Kasumi-1 (cell line): Measurements from ENCODE around the gene C9orf50.

Experiments used
- DNase-seq, 2 experiments: peaks; one replicate each; lab custom pipeline; 2025; lab: John Stamatoyannopoulos, UW

The C9orf50 gene

DNA sequence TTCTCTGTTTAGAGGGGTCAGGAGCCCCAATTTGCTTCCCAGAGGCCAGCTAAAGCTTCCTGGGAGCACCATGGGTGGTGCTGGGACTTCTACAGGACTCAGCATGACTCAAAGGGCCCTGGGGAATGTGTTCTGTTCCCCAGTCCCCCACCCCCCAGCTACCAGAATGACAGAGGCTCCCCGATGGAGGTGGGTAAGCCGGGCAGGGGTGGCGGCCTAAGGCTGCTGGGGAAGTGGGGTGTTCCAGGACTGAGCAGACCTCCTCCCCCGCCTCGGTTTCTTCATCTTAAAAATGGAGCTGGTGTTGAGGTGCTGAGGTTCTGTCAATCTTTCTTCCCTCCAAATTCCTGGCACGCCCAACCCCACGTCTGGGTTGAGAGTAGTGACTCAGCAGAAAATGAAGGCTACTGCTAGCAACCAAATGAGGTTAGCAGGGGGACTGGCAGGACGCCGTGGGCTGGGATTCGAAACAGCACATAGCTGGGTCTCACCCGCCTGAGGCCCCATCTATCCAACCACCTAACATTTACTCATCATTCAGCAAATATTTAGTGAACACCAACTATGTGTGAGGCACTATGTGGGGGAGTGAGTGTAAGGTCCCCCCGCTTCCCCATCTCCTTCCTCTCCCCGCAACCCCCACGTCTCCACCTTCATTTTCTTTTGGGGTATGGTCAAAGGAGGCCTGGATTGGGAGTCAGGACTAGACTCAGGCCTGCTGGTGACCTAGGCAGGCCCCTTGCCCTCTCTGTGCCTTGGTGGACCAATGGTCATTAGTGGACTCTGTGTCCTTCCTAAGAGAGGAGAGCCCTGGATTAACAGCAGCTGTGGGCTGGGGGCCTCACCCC lies 50.2 kb downstream of the C9orf50 start:
- DNase-seq, result no peak

DNA sequence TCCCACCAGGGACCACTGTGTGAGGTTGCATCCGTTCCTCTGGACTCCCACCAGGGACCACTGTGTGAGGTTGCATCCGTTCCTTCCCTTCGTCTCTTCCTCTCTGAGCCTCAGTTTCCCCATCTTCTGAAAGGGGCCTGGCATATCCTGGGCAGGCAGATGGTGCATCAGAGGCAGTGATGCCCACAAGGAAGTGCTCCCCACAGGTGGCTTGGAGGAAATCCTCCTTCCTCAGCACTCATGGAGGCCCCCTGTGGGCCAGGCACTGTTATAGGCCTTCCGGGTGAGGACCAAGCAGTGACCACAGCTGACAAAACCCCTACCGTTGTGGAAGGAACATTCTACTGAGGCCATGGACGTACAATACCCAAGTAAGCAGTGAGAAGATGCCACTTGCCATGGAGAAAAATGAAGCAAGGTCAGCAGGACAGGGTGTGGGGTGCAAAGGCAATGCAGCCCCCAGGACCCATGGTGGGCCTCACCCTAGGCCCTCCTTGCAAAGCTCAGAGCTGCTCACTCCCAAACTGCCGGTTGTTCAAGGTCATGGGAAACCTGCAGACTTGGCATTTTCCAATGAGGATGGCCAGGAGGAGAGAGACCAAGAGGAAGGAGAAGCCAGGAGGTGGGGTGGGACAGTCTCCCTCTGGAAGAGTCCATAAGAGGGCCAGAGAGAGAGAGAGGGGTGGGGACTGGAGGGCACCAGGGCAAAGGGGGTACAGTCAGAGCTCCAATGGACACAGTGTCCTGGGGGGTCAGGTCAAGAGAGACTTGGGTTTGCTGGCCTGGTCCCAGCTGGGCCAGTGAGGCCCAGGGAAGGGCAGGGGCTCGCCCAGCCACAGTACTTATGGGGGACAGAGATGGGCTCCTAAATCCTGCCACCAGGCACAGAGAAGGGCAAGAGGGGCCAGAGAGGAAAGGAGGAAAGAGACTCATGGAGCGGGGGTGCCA lies 51.1 kb downstream of the C9orf50 start:
- no peak for DNase-seq

GRCh38 chr9:129568560-129569501 lies 52.1 kb downstream of the C9orf50 start:
- no peak for DNase-seq

DNA sequence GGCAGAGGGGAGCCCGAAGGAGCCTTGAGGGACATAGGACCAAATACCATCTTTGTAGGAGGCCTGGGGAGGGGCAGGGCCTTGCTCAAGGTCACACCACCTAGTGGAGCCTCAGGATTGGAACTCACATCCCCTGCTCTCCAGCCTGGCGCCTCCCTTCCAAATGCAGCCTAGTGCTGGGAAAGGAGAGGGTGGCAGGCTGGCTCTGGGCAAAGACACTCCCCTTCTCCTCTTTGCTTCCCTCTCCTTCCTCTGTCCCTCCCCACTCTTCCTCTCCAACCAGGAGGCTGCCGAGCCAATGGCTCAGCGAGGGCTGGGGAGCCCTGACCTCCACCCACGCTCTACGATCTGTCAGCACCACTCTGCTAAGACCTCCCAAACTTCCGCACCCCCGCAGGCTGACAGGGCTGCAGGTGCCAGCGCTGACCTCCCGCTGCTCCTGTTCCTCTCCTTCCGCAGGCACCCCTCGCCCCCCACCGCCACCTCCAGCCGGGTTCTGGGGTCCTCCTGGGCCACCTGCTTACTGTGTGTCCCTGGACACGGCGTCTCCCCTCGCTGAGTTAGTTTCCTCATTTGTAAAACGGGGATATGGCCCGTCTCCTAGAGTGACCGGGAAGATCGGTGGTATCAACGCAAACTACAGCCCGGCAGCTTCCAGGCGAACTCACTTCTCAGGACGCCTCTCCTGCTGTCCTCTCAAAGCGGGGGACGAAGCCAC lies 52.9 kb downstream of the C9orf50 start:
- DNase-seq, result peak; percentile 33 to 36

DNA sequence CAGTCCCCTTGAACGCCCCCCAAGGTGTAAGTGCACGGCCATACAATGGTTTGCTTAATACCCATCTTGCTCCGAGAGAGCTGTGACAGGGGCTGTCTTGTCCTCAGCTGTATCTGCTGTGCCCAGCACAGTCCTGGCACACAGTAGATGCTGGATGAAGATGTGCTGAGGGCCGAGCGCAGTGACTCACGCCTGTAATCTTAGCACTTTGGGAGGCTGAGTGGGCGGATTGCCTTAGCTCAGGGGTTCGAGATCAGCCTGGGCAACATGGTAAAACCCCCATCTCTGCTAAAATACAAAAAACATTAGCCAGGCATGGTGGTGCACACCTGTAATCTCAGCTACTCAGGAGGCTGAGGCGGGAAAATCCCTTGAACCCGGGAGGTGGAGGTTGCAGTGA lies 53.6 kb downstream of the C9orf50 start:
- no peak for DNase-seq

- DNase-seq, result no peak
These were observed 54.2 kb downstream of the C9orf50 start for GRCh38 chr9:129566563-129567266.

DNA sequence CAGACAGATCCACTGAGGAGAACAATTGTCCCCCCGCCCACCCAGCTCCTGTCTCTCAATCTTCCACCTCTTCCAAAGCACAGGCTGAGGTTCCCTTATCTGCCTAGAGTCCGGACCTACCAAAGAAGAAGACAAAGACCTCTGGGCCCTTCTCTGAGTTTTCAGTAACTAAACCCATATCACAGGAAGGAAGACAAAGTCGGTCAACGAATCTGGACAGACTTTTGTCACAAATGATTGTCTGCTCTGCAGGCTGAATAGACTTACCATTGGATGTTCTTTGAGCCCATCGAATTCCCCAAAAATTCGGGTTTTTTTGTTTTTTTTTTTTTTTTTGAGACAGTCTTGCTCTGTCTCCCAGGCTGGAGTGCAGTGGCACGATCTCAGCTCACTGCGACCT lies 58.0 kb downstream of the C9orf50 start:
- no peak for DNase-seq

GRCh38 chr9:129562514-129562913 lies 58.4 kb downstream of the C9orf50 start:
- no peak for DNase-seq
